Measurements from ENCODE around the gene PSMD12. TPM values are rescaled to one million over a fixed set of nuclear protein-coding genes. Genes with fewer than 3 reads are reported as not detected.

The PSMD12 gene
- polyA plus RNA-seq, 1 of the 3 experiments (the other 2 are of a cell fraction) = 31.4 TPM

DNA sequence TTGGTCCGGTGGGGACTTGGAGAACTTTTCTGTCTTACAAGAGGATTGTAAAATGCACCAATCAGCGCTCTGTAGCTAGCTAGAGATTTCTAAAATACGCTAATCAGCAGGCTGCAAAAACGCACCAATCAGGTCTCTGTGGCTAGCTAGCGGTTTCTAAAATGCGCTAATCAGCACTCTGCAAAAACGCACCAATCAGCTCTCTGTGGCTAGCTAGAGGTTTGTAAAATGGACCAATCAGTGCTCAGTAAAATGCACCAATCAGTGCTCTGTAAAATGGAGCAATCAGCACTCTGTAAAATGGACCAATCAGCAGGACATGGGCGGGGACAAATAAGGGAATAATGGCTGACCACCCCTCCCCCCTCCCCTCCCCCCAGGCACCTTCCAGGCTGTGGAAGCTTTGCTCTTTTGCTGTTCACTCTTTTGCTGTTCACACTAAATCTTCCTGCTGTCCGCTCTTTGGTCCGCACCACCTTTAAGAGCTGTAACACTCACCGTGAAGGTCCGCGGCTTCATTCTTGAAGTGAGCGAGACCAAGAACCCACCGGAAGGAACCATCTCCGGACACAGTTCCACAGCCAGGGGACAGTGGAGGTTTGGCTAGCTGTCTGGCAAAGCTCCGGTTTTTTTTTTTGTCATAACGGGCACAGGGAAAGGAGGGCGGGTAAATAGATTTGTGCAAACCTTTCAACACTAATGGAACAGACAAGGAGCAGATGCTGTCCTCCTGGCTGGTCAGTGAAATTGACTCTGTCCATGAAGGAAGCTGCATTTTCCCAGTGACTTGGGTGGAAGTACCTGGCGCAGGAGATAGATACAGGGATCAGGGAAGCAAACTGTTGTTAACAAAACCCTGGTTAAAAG is 19.0 kb upstream of the PSMD12 start (continued):
- TF ChIP-seq, protein P1, sequence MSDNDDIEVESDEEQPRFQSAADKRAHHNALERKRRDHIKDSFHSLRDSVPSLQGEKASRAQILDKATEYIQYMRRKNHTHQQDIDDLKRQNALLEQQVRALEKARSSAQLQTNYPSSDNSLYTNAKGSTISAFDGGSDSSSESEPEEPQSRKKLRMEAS (IDR thresholded peaks at IDR 0.05; ENCODE audit: low read depth) = no peak
- peak; percentile 15; the same call in 1 of the 2 replicates for TF ChIP-seq FOXJ3 (CRISPR knock-in tag; IDR thresholded peaks at IDR 0.05)
- no peak for TF ChIP-seq GATA2 (CRISPR knock-in tag; IDR thresholded peaks at IDR 0.05)
- TF ChIP-seq MXI1 (IDR thresholded peaks at IDR 0.05; ENCODE audit: low read depth, low read length) = peak; percentile 58; the same call in 1 of the 2 replicates
- TF ChIP-seq TAF1 (IDR thresholded peaks at IDR 0.05; ENCODE audit: borderline replicate concordance, low read depth, low read length) = no peak
- TF ChIP-seq NRF1 (IDR thresholded peaks at IDR 0.05; ENCODE audit: low read depth, low read length) = no peak
- no peak for TF ChIP-seq JUND (IDR thresholded peaks at IDR 0.05)
- TF ChIP-seq SMC3 (IDR thresholded peaks at IDR 0.05; ENCODE audit: low read depth, low read length) = peak; percentile 8; the same call in 1 of the 2 replicates
- no peak for TF ChIP-seq POLR2AphosphoS5 (IDR thresholded peaks at IDR 0.05; ENCODE audit: low read depth, low read length)
- TF ChIP-seq, protein P2, sequence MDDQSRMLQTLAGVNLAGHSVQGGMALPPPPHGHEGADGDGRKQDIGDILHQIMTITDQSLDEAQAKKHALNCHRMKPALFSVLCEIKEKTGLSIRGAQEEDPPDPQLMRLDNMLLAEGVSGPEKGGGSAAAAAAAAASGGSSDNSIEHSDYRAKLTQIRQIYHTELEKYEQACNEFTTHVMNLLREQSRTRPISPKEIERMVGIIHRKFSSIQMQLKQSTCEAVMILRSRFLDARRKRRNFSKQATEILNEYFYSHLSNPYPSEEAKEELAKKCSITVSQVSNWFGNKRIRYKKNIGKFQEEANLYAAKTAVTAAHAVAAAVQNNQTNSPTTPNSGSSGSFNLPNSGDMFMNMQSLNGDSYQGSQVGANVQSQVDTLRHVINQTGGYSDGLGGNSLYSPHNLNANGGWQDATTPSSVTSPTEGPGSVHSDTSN (IDR thresholded peaks at IDR 0.05) = 0 out of 2 replicates have a peak, but pooled peaks have one; percentile 9
- TF ChIP-seq MEF2A (IDR thresholded peaks at IDR 0.05; ENCODE audit: borderline replicate concordance, low read depth) = no peak
- TF ChIP-seq GABPA (IDR thresholded peaks at IDR 0.05; ENCODE audit: low read depth) = no peak

DNA sequence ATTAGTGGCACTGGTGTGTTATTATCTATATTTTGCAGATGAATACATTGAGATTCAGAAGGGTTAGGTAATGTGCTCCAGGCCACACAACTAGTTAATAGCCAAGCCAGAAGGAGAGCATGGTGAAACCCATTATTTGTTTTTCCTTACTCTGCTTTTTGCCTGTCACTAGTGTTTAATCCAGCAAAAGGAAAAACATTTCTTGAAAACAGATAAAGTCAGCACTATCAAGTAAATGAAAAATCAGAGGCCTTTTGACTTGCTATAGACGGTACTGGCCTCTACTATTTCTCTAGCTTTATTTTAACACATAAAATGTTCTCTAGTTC is 15.5 kb upstream of the PSMD12 start:
- H3F3A ChIP-seq (replicated peaks; ENCODE audit: insufficient read depth) = peaks cover 7% of the 10 kb centered on the region
- no peak overlapping the region for H3K9ac ChIP-seq
- TF ChIP-seq EZH2phosphoT487 (IDR thresholded peaks at IDR 0.05; ENCODE audit: borderline replicate concordance, low read depth) = no peak
- H3K27me3 ChIP-seq (ENCODE audit: insufficient read depth) = no peaks in the 10 kb centered on the region
- H3K4me3 ChIP-seq (ENCODE audit: low read depth in 2 of 2, low read length in 1 of 2) = no peak overlapping the region
- H4K20me1 ChIP-seq (ENCODE audit: insufficient read depth) = no peaks in the 10 kb centered on the region; the same call in 1 of the 2 replicates
- no peaks in the 10 kb centered on the region for H3K9me3 ChIP-seq
- DNase-seq = no peak
- no peak overlapping the region for H3K27ac ChIP-seq (ENCODE audit: low read depth in 2 of 2, low read length in 1 of 2)
- POLR2A ChIA-PET = interaction anchor here (0.7 kb wide), 1 partner anchor 11 kb away, joined by 3 read pairs; no protein-coding TSS in a partner anchor
- 90% methylated on average over 1 of the region's 1 CpG for WGBS (ENCODE audit: low lambda C conversion rate)
- H3K36me3 ChIP-seq (replicated peaks in 1 of 2; ENCODE audit: control insufficient read depth in 1 of 2, insufficient read depth in 2 of 2, low read length in 1 of 2) = peaks cover 0 to 4% of the 10 kb centered on the region in 2 experiments
- no peaks in the 10 kb centered on the region for H3K9me2 ChIP-seq
- H2AFZ ChIP-seq (ENCODE audit: low read depth) = no peak overlapping the region
- peaks cover 5 to 18% of the 10 kb centered on the region in 2 experiments; a peak in 3 of 4 replicates for H3K4me1 ChIP-seq (ENCODE audit: control insufficient read depth in 1 of 2, insufficient read depth in 2 of 2, low read depth in 1 of 2, low read length in 1 of 2)
- CTCF ChIA-PET = interaction anchor here (0.8 to 1.9 kb wide), 5 partner anchors 14 to 277 kb away, joined by 3 to 17 read pairs (median 3); no protein-coding TSS in a partner anchor
- H3K4me2 ChIP-seq = no peak overlapping the region
- peaks cover 69% of the 10 kb centered on the region for H3K79me2 ChIP-seq (ENCODE audit: insufficient read depth)

DNA sequence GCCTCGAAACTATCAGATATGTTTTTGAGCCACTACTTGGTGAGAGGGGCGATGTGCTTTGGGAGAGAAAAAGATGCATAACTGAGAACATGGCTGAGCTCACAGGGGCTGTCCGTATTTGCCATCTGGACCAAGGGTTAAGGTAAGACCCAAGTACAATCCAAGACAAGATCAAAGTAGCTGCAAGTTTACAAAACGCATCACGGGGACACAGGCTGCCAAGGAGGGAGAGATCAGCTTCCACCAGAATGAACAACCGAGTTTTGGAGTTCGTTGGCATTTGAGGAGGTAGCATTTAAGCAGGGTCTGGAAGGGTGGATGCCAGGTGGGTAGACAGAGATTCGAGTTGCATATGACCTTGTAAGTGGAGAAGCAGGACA is 12.9 kb upstream of the PSMD12 start:
- Histone ChIP-seq H3K4me2 (peak overlapping the region; percentile 97), H3K4me3 (ENCODE audit: low read depth in 2 of 2, low read length in 1 of 2) (peak overlapping the region; percentile 74 to 95), H3K27ac (ENCODE audit: low read depth in 2 of 2, low read length in 1 of 2) (peak overlapping the region; percentile 58 to 97), H3K9me3 (no peaks in the 10 kb centered on the region), H3K9ac (peak overlapping the region; percentile 56; the same call in 1 of the 2 replicates), H3K79me2 (ENCODE audit: insufficient read depth) (peaks cover 46% of the 10 kb centered on the region), H3K9me2 (no peaks in the 10 kb centered on the region), H2AFZ (ENCODE audit: low read depth) (peak overlapping the region; percentile 72), H4K20me1 (ENCODE audit: insufficient read depth) (no peaks in the 10 kb centered on the region), H3K27me3 (ENCODE audit: insufficient read depth) (no peaks in the 10 kb centered on the region), H3F3A (replicated peaks; ENCODE audit: insufficient read depth) (peaks cover 22% of the 10 kb centered on the region), H3K36me3 (replicated peaks in 1 of 2; ENCODE audit: control insufficient read depth in 1 of 2, insufficient read depth in 2 of 2, low read length in 1 of 2) (no peaks in the 10 kb centered on the region), H3K4me1 (ENCODE audit: control insufficient read depth in 1 of 2, insufficient read depth in 2 of 2, low read depth in 1 of 2, low read length in 1 of 2) (peaks cover 15 to 21% of the 10 kb centered on the region in 2 experiments; a peak in 3 of 4 replicates)
- no peak for DNase-seq
- ChIA-PET POLR2A (interaction anchor here (0.6 to 3.3 kb wide), 8 partner anchors 49 to 309 kb away, joined by 3 to 17 read pairs (median 4); no protein-coding TSS in a partner anchor), CTCF (interaction anchor here (0.6 to 10.1 kb wide), 81 partner anchors 9 to 1489 kb away, joined by 3 to 284 read pairs (median 6); partner anchors contain the start of genes NOL11 and PSMD12)
- TF ChIP-seq, protein P3, sequence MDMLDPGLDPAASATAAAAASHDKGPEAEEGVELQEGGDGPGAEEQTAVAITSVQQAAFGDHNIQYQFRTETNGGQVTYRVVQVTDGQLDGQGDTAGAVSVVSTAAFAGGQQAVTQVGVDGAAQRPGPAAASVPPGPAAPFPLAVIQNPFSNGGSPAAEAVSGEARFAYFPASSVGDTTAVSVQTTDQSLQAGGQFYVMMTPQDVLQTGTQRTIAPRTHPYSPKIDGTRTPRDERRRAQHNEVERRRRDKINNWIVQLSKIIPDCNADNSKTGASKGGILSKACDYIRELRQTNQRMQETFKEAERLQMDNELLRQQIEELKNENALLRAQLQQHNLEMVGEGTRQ (IDR thresholded peaks at IDR 0.05; ENCODE audit: borderline replicate concordance, low read depth, low read length) = no peak
- TF ChIP-seq, protein P4, sequence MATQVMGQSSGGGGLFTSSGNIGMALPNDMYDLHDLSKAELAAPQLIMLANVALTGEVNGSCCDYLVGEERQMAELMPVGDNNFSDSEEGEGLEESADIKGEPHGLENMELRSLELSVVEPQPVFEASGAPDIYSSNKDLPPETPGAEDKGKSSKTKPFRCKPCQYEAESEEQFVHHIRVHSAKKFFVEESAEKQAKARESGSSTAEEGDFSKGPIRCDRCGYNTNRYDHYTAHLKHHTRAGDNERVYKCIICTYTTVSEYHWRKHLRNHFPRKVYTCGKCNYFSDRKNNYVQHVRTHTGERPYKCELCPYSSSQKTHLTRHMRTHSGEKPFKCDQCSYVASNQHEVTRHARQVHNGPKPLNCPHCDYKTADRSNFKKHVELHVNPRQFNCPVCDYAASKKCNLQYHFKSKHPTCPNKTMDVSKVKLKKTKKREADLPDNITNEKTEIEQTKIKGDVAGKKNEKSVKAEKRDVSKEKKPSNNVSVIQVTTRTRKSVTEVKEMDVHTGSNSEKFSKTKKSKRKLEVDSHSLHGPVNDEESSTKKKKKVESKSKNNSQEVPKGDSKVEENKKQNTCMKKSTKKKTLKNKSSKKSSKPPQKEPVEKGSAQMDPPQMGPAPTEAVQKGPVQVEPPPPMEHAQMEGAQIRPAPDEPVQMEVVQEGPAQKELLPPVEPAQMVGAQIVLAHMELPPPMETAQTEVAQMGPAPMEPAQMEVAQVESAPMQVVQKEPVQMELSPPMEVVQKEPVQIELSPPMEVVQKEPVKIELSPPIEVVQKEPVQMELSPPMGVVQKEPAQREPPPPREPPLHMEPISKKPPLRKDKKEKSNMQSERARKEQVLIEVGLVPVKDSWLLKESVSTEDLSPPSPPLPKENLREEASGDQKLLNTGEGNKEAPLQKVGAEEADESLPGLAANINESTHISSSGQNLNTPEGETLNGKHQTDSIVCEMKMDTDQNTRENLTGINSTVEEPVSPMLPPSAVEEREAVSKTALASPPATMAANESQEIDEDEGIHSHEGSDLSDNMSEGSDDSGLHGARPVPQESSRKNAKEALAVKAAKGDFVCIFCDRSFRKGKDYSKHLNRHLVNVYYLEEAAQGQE (IDR thresholded peaks at IDR 0.05; ENCODE audit: low read depth, low read length) = no peak
- TF ChIP-seq CHD2 (IDR thresholded peaks at IDR 0.05; ENCODE audit: low read length, partially characterized antibody) (no peak), SIN3A (IDR thresholded peaks at IDR 0.05; ENCODE audit: borderline replicate concordance, low read depth, low read length) (peak; percentile 11; the same call in 1 of the 2 replicates), TAF1 (IDR thresholded peaks at IDR 0.05; ENCODE audit: borderline replicate concordance, low read depth, low read length) (no peak), EZH2phosphoT487 (IDR thresholded peaks at IDR 0.05; ENCODE audit: borderline replicate concordance, low read depth) (no peak), FOXJ3 (CRISPR knock-in tag; IDR thresholded peaks at IDR 0.05) (no peak)
- 79% methylated on average over 8 of the region's 8 CpGs for WGBS (ENCODE audit: low lambda C conversion rate)

All from SK-N-SH (cell line).